ENCODE measurements around the gene MACC1. TPM values are rescaled to one million over a fixed set of nuclear protein-coding genes. Genes with fewer than 3 reads are reported as not detected.

Gene MACC1
- total and polyA plus RNA-seq, 2 of the 13 experiments (the other 11 are each of a cell fraction or from before 2014, with no cell fraction given): 0.04 TPM; not detected in 1

- H3K27me3 ChIP-seq (ENCODE audit: control insufficient read depth in 1 of 2, insufficient read depth in 2 of 2, low read length in 2 of 2): no peaks in the 10 kb centered on the region
- CTCF ChIA-PET (ENCODE audit: low intra/inter-chr PET ratio, low total read pairs): no interaction called here
- no peak overlapping the region for H3K9ac ChIP-seq (ENCODE audit: insufficient read depth, low read depth, low read length)
- H2AFZ ChIP-seq (ENCODE audit: low read length): no peak overlapping the region
- peaks cover 4% of the 10 kb centered on the region for H3K9me3 ChIP-seq (ENCODE audit: low read length)
- POLR2A ChIA-PET: no interaction called here
- H3K4me1 ChIP-seq (ENCODE audit: insufficient read depth, low read length): peaks cover 11% of the 10 kb centered on the region
- BruUV-seq (replicated peaks): no TSS peak
- no peaks in the 10 kb centered on the region for H3K79me2 ChIP-seq (ENCODE audit: insufficient read depth, low read length)
- no peaks in the 10 kb centered on the region for H4K20me1 ChIP-seq (ENCODE audit: insufficient read depth, low read length)
- H3K36me3 ChIP-seq (replicated peaks in 1 of 2; ENCODE audit: control insufficient read depth in 1 of 2, insufficient read depth in 2 of 2, low read length in 2 of 2): no peaks in the 10 kb centered on the region
- no peak overlapping the region for H3K4me2 ChIP-seq (ENCODE audit: low read depth, low read length)
- in situ Hi-C loops (cut with HindIII; ENCODE audit: extremely low pct_ligation_motif_present, low pct_unique_long_range_greater_than_20kb) (no loop called here), intact Hi-C loops (cut with micrococcal nuclease; ENCODE audit: unreplicated experiment) (no loop called here)
- ATAC-seq: no peak
- no peak overlapping the region for H3K4me3 ChIP-seq (replicated peaks in 1 of 3; ENCODE audit: insufficient read depth in 1 of 3, low read depth in 2 of 3, low read length in 3 of 3)
- TF ChIP-seq ATF7 (IDR thresholded peaks at IDR 0.05): peak; percentile 75
- no peak for TF ChIP-seq ATF7 (CRISPR knock-in tag; IDR thresholded peaks at IDR 0.05)
- TF ChIP-seq, protein P1, sequence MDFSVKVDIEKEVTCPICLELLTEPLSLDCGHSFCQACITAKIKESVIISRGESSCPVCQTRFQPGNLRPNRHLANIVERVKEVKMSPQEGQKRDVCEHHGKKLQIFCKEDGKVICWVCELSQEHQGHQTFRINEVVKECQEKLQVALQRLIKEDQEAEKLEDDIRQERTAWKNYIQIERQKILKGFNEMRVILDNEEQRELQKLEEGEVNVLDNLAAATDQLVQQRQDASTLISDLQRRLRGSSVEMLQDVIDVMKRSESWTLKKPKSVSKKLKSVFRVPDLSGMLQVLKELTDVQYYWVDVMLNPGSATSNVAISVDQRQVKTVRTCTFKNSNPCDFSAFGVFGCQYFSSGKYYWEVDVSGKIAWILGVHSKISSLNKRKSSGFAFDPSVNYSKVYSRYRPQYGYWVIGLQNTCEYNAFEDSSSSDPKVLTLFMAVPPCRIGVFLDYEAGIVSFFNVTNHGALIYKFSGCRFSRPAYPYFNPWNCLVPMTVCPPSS (IDR thresholded peaks at IDR 0.05): no peak
- FAIRE-seq: no peak
- no peak for DNase-seq (ENCODE audit: low spot score)
- H3K27ac ChIP-seq (ENCODE audit: extremely low read length, insufficient read depth, low read length): no peak overlapping the region
- 19% methylated on average over 1 of the region's 1 CpG for WGBS (ENCODE audit: low lambda C conversion rate)
These were observed 23.9 kb downstream of the MACC1 start for GRCh38 chr7:20193242-20193777.

GRCh38 chr7:20191391-20191869 is 25.8 kb downstream of the MACC1 start:
- Histone ChIP-seq H3K9me3 (ENCODE audit: low read length) (peaks cover 4% of the 10 kb centered on the region), H3K4me2 (ENCODE audit: low read depth, low read length) (no peak overlapping the region), H3K9ac (ENCODE audit: insufficient read depth, low read depth, low read length) (no peak overlapping the region), H3K27me3 (ENCODE audit: control insufficient read depth in 1 of 2, insufficient read depth in 2 of 2, low read length in 2 of 2) (no peaks in the 10 kb centered on the region), H3K27ac (ENCODE audit: extremely low read length, insufficient read depth, low read length) (no peak overlapping the region), H3K79me2 (ENCODE audit: insufficient read depth, low read length) (no peaks in the 10 kb centered on the region), H3K4me3 (replicated peaks in 1 of 3; ENCODE audit: insufficient read depth in 1 of 3, low read depth in 2 of 3, low read length in 3 of 3) (no peak overlapping the region), H3K36me3 (replicated peaks in 1 of 2; ENCODE audit: control insufficient read depth in 1 of 2, insufficient read depth in 2 of 2, low read length in 2 of 2) (no peaks in the 10 kb centered on the region), H2AFZ (ENCODE audit: low read length) (no peak overlapping the region), H4K20me1 (ENCODE audit: insufficient read depth, low read length) (no peaks in the 10 kb centered on the region), H3K4me1 (ENCODE audit: insufficient read depth, low read length) (no peaks in the 10 kb centered on the region)
- ChIA-PET POLR2A (no interaction called here), CTCF (ENCODE audit: low intra/inter-chr PET ratio, low total read pairs) (no interaction called here)
- BruUV-seq (replicated peaks): no TSS peak
- intact Hi-C loops (cut with micrococcal nuclease; ENCODE audit: unreplicated experiment): no loop called here
- no peak for FAIRE-seq
- no peak for DNase-seq (ENCODE audit: low spot score)
- WGBS (ENCODE audit: low lambda C conversion rate): 48% methylated on average over 8 of the region's 11 CpGs
- no peak for ATAC-seq
- in situ Hi-C loops (cut with HindIII; ENCODE audit: extremely low pct_ligation_motif_present, low pct_unique_long_range_greater_than_20kb): no loop called here
- TF ChIP-seq SALL1 (CRISPR knock-in tag; IDR thresholded peaks at IDR 0.05) (no peak), DZIP1 (CRISPR knock-in tag; IDR thresholded peaks at IDR 0.05) (no peak), RFX5 (IDR thresholded peaks at IDR 0.05; ENCODE audit: low read depth, low read length) (no peak), ZSCAN25 (CRISPR knock-in tag; IDR thresholded peaks at IDR 0.05) (no peak), MIER3 (CRISPR knock-in tag; IDR thresholded peaks at IDR 0.05; ENCODE audit: borderline replicate concordance) (no peak), ZNF512 (CRISPR knock-in tag; IDR thresholded peaks at IDR 0.05) (no peak), ZNF619 (CRISPR knock-in tag; IDR thresholded peaks at IDR 0.05) (no peak), ZMAT3 (CRISPR knock-in tag; conservative IDR thresholded peaks at IDR 0.05) (no peak)
- TF ChIP-seq, protein P2, sequence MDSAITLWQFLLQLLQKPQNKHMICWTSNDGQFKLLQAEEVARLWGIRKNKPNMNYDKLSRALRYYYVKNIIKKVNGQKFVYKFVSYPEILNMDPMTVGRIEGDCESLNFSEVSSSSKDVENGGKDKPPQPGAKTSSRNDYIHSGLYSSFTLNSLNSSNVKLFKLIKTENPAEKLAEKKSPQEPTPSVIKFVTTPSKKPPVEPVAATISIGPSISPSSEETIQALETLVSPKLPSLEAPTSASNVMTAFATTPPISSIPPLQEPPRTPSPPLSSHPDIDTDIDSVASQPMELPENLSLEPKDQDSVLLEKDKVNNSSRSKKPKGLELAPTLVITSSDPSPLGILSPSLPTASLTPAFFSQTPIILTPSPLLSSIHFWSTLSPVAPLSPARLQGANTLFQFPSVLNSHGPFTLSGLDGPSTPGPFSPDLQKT (CRISPR knock-in tag; IDR thresholded peaks at IDR 0.05; ENCODE audit: borderline replicate concordance): no peak
